ENCODE results near the gene NUP50. TPM values are rescaled to one million over a fixed set of nuclear protein-coding genes. Genes with fewer than 3 reads are reported as not detected.

Gene NUP50
- total RNA-seq, 2 experiments from 2014 or later = 180 to 183 TPM

DNA sequence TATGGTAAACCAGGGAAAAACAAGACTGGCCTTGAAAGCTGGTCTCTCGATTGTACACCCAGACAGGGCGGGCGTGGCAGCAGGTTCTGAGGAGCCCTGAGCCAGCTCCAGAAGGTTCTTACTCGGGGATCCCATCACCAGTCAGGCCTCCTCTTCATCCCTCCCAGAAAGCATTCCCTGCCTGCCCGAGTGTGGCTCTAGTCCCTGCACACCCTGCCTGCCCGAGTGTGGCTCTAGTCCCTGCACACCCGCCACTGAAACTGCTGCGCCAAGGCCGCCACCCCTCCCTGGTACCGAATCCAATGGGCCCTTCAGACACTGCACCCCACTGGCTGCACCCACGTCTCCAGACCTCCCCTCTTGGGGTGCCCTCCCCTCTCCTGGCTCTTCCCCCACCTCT is 46.9 kb downstream of the NUP50 start:
- ChIA-PET POLR2A (no interaction called here), CTCF (interaction anchor here (0.9 to 1.1 kb wide), 2 partner anchors 10 to 98 kb away, joined by 3 read pairs; no protein-coding TSS in a partner anchor)
- H3K27ac Mint-ChIP-seq = no peak overlapping the region
- DNase-seq = no peak
- H3K4me1 Mint-ChIP-seq = no peaks in the 10 kb centered on the region
- no peaks in the 10 kb centered on the region for H3K36me3 Mint-ChIP-seq (ENCODE audit: low read depth)
- no peaks in the 10 kb centered on the region for H3K9me3 Mint-ChIP-seq
- no peaks in the 10 kb centered on the region for H3K27me3 Mint-ChIP-seq
- no peak overlapping the region for H3K4me3 Mint-ChIP-seq

DNA sequence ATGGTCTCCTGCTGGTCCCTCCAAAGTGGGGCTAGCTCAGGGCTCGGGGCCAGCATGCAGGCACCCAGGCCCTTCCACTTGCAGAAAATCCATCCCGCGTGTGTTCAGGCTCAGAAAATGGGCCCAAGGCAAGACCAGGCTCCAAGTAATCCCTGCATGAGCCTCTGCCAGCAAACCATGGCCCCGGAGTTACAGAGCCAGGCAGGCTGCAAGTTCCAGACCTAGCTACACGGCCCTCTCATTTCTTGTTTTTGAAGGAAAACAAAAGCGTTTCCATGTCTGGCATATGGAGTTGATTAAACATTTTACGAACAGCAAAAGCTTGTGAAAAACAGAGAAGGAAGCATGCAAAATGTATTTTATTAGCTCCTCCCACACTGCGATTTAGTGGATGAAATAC is 47.3 kb downstream of the NUP50 start:
- DNase-seq = no peak
- no peaks in the 10 kb centered on the region for H3K4me1 Mint-ChIP-seq
- no peaks in the 10 kb centered on the region for H3K9me3 Mint-ChIP-seq
- CTCF ChIA-PET = interaction anchor here (0.9 to 1.1 kb wide), 2 partner anchors 10 to 99 kb away, joined by 3 read pairs; no protein-coding TSS in a partner anchor
- no peak overlapping the region for H3K27ac Mint-ChIP-seq
- POLR2A ChIA-PET = no interaction called here
- H3K4me3 Mint-ChIP-seq = no peak overlapping the region
- no peaks in the 10 kb centered on the region for H3K27me3 Mint-ChIP-seq
- H3K36me3 Mint-ChIP-seq (ENCODE audit: low read depth) = no peaks in the 10 kb centered on the region

DNA sequence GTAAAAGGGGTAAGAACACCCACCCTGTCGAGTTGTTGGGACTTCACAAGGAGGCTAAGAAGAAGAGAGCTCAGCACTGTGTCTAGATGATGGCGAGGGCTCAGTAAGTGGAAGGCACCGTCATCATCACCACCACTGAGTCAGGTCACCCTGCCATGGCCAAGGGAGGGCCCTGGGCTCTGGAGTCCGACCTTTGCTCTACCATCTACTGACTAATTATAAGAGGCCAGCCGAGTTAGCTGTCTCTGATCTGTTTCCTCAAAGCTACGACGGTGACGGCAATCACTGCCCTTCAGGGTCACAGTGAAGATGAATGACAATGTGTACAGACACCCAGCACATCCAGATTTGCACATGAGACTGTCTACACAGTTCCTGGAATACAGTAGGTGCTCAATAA is 47.7 kb downstream of the NUP50 start:
- no peaks in the 10 kb centered on the region for H3K9me3 Mint-ChIP-seq
- no peak overlapping the region for H3K4me3 Mint-ChIP-seq
- no peaks in the 10 kb centered on the region for H3K36me3 Mint-ChIP-seq (ENCODE audit: low read depth)
- ChIA-PET POLR2A (no interaction called here), CTCF (no interaction called here)
- H3K27ac Mint-ChIP-seq = no peak overlapping the region
- H3K27me3 Mint-ChIP-seq = no peaks in the 10 kb centered on the region
- no peaks in the 10 kb centered on the region for H3K4me1 Mint-ChIP-seq
- DNase-seq = no peak

GRCh38 chr22:45211848-45212247 is 48.1 kb downstream of the NUP50 start:
- H3K27me3 Mint-ChIP-seq = no peaks in the 10 kb centered on the region
- no peaks in the 10 kb centered on the region for H3K9me3 Mint-ChIP-seq
- ChIA-PET POLR2A (no interaction called here), CTCF (no interaction called here)
- no peaks in the 10 kb centered on the region for H3K36me3 Mint-ChIP-seq (ENCODE audit: low read depth)
- DNase-seq = no peak
- no peak overlapping the region for H3K27ac Mint-ChIP-seq
- no peak overlapping the region for H3K4me3 Mint-ChIP-seq
- H3K4me1 Mint-ChIP-seq = no peaks in the 10 kb centered on the region

DNA sequence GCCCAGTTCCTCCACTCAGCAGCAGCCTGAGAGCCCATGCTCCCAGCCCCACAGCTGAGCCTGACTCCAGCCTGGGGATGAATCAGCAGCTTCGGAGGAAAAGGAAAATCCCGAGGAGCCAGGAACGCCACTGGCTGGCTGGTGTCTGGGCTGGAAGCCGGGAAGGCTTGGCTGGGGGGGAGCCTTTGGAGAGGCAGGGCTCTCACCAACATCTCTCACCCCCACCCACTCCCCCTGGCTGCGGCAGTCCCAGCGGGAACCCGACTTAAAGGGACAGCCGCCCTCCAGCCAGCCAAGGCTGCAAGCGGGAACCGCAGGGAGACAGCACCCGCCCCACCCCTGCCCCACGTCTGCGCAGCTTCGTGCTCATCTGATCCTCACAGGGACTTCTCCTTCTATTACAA is 48.6 kb downstream of the NUP50 start:
- Mint-ChIP-seq H3K27ac (no peak overlapping the region), H3K9me3 (no peaks in the 10 kb centered on the region), H3K4me1 (no peaks in the 10 kb centered on the region), H3K4me3 (no peak overlapping the region), H3K27me3 (no peaks in the 10 kb centered on the region), H3K36me3 (ENCODE audit: low read depth) (no peaks in the 10 kb centered on the region)
- ChIA-PET CTCF (no interaction called here), POLR2A (no interaction called here)
- no peak for DNase-seq

- CTCF ChIA-PET = no interaction called here
- no peaks in the 10 kb centered on the region for H3K9me3 Mint-ChIP-seq
- no peak for DNase-seq
- H3K27ac Mint-ChIP-seq = no peak overlapping the region
- POLR2A ChIA-PET = no interaction called here
- H3K4me3 Mint-ChIP-seq = no peak overlapping the region
- no peaks in the 10 kb centered on the region for H3K27me3 Mint-ChIP-seq
- no peaks in the 10 kb centered on the region for H3K36me3 Mint-ChIP-seq (ENCODE audit: low read depth)
- no peaks in the 10 kb centered on the region for H3K4me1 Mint-ChIP-seq
Observed at GRCh38 chr22:45212992-45213751, 49.4 kb downstream of the NUP50 start.

- H3K9me3 Mint-ChIP-seq = no peaks in the 10 kb centered on the region
- CTCF ChIA-PET = no interaction called here
Observed at GRCh38 chr22:45216133-45217003, 52.6 kb downstream of the NUP50 start.

GRCh38 chr22:45217345-45217744 is 53.6 kb downstream of the NUP50 start:
- no peak overlapping the region for H3K27ac Mint-ChIP-seq
- no peaks in the 10 kb centered on the region for H3K4me1 Mint-ChIP-seq
- CTCF ChIA-PET = interaction anchor here (1.2 kb wide), 1 partner anchor 19 kb away, joined by 3 read pairs; no protein-coding TSS in a partner anchor
- H3K36me3 Mint-ChIP-seq (ENCODE audit: low read depth) = no peaks in the 10 kb centered on the region
- H3K27me3 Mint-ChIP-seq = no peaks in the 10 kb centered on the region
- no peaks in the 10 kb centered on the region for H3K9me3 Mint-ChIP-seq
- H3K4me3 Mint-ChIP-seq = no peak overlapping the region
- no peak for DNase-seq
- POLR2A ChIA-PET = no interaction called here

More at GRCh38 chr22:45216133-45217003, 52.6 kb downstream of the NUP50 start:
- no peak for DNase-seq
- POLR2A ChIA-PET = no interaction called here
- Mint-ChIP-seq H3K27ac (no peak overlapping the region), H3K4me3 (no peak overlapping the region), H3K36me3 (ENCODE audit: low read depth) (no peaks in the 10 kb centered on the region), H3K4me1 (no peaks in the 10 kb centered on the region), H3K27me3 (no peaks in the 10 kb centered on the region)

DNA sequence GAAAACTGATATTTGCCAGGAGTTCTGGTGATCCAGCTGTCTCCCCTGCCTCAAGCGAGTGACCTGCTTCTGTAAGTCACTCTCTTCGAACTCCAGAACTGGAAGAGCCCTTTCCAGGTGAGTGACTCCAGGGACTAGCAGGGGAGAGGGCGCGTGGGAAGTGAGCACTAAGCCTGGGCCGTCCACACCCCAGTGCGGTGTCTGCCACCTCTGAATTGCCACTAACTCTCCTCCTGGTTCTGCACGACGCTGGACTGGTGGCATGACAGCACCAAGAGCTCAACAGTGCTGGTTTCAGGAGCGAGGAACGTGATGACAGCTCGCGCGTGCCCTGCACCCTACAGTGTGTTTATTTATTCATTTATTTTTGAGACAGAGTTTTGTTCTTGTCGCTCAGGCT is 54.1 kb downstream of the NUP50 start:
- no peaks in the 10 kb centered on the region for H3K9me3 Mint-ChIP-seq
- ChIA-PET POLR2A (no interaction called here), CTCF (interaction anchor here (1.0 to 1.2 kb wide), 2 partner anchors 9 to 20 kb away, joined by 3 read pairs; no protein-coding TSS in a partner anchor)
- H3K4me1 Mint-ChIP-seq = peaks cover 1% of the 10 kb centered on the region
- no peak overlapping the region for H3K27ac Mint-ChIP-seq
- H3K36me3 Mint-ChIP-seq (ENCODE audit: low read depth) = no peaks in the 10 kb centered on the region
- DNase-seq = no peak
- no peaks in the 10 kb centered on the region for H3K27me3 Mint-ChIP-seq
- no peak overlapping the region for H3K4me3 Mint-ChIP-seq

DNA sequence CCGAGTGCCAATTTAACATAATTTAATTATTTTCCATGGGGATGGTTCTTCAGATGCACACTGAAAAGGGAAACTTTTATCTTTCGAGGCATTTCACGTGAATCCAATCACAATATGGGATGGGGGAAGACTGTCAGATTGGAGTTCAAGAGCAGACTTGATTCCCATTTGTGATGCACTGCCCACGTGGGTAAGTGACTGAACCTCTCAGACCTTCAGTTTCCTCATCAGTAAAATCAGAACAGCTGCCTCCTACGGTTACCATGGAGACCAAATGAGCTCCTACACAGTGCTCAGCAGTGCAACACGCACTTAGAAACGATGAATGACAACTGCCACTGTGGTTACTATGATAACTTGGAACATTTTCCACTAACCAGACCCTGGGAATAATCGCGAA is 55.3 kb downstream of the NUP50 start:
- H3K4me3 Mint-ChIP-seq = no peak overlapping the region
- H3K9me3 Mint-ChIP-seq = no peaks in the 10 kb centered on the region
- CTCF ChIA-PET = interaction anchor here (1.0 kb wide), 1 partner anchor 10 kb away, joined by 3 read pairs; no protein-coding TSS in a partner anchor
- H3K27me3 Mint-ChIP-seq = no peaks in the 10 kb centered on the region
- POLR2A ChIA-PET = no interaction called here
- no peaks in the 10 kb centered on the region for H3K36me3 Mint-ChIP-seq (ENCODE audit: low read depth)
- no peak overlapping the region for H3K27ac Mint-ChIP-seq
- DNase-seq = peak; percentile 20
- H3K4me1 Mint-ChIP-seq = peaks cover 2% of the 10 kb centered on the region

- H3K27ac Mint-ChIP-seq = no peak overlapping the region
- no peak for DNase-seq
- POLR2A ChIA-PET = no interaction called here
- H3K4me1 Mint-ChIP-seq = peaks cover 2% of the 10 kb centered on the region
- H3K9me3 Mint-ChIP-seq = no peaks in the 10 kb centered on the region
- CTCF ChIA-PET = interaction anchor here (1.0 kb wide), 1 partner anchor 11 kb away, joined by 3 read pairs; no protein-coding TSS in a partner anchor
- no peak overlapping the region for H3K4me3 Mint-ChIP-seq
- no peaks in the 10 kb centered on the region for H3K27me3 Mint-ChIP-seq
- no peaks in the 10 kb centered on the region for H3K36me3 Mint-ChIP-seq (ENCODE audit: low read depth)
Observed at GRCh38 chr22:45221201-45221600, 57.5 kb downstream of the NUP50 start.

DNA sequence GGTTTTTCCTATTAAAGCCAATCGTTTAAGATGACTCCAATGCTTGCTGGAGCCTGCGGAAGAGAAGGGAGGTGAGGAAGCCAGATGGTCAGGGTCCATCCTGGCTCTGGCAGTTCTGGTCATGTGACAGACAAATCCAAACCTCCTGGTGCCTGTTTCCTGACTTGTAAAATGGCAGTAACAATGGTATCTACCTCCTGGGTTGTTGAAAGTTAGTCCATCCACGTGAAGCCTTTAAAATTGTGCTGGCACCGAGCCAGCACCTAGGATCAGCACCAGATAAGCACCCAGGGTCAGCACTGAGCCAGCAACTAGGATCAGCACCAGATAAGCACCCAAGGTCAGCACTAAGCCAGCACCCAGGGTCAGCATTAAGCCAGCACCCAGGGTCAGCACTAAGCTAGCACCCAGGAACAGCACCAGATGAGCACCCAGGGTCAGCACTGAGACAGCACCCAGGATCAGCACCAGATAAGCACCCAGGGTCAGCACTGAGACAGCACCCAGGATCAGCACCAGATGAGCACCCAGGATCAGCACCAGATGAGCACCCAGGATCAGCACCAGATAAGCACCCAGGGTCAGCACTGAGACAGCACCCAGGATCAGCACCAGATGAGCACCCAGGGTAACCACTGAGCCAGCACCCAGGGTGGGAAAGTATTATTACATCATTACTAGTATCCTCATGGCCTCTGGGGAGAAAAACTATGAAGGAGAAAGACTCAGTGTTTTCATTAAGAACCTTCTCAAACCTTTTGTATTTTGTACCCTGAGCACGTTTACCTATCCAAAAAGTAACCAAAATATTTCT is 59.8 kb downstream of the NUP50 start:
- ChIA-PET POLR2A (no interaction called here), CTCF (no interaction called here)
- Mint-ChIP-seq H3K9me3 (no peaks in the 10 kb centered on the region), H3K27me3 (no peaks in the 10 kb centered on the region), H3K4me3 (no peak overlapping the region), H3K27ac (no peak overlapping the region), H3K4me1 (peaks cover 2% of the 10 kb centered on the region), H3K36me3 (ENCODE audit: low read depth) (no peaks in the 10 kb centered on the region)
- no peak for DNase-seq

- H3K4me3 Mint-ChIP-seq = no peak overlapping the region
- ChIA-PET POLR2A (no interaction called here), CTCF (no interaction called here)
- no peaks in the 10 kb centered on the region for H3K9me3 Mint-ChIP-seq
- H3K27ac Mint-ChIP-seq = no peak overlapping the region
- H3K36me3 Mint-ChIP-seq (ENCODE audit: low read depth) = no peaks in the 10 kb centered on the region
- peaks cover 2% of the 10 kb centered on the region for H3K4me1 Mint-ChIP-seq
- DNase-seq = no peak
- H3K27me3 Mint-ChIP-seq = no peaks in the 10 kb centered on the region
Observed at GRCh38 chr22:45224331-45224730, 60.6 kb downstream of the NUP50 start.
